HepG2 (cell line): ENCODE measurements around the gene PNO1.

Source experiments
- ATF3 ChIP-seq: sonication (generic); formaldehyde crosslinking; IDR thresholded peaks from 2 replicates; pipeline ENCODE4 v1.4.0; 2020; ENCODE audit warnings: missing genetic modification reagents
- CEBPB ChIP-seq: IDR thresholded peaks from 2 replicates; pipeline ENCODE4 v1.6.1; 2011; ENCODE audit warnings: low read depth, low read length, improper control_type of control experiment, borderline replicate concordance
- CTCF ChIP-seq: sonication (generic); formaldehyde crosslinking; IDR thresholded peaks from 2 replicates; pipeline ENCODE4 v1.5.0; 2020; ENCODE audit warnings: mild to moderate bottlenecking, missing genetic modification reagents, moderate library complexity
- DMAP1 ChIP-seq: IDR thresholded peaks from 2 replicates; pipeline ENCODE4 v1.6.1; 2016
- POLR2A ChIP-seq, 2 experiments: IDR thresholded peaks; 2 replicates each; pipeline ENCODE4 v1.6.1; 2011; ENCODE audit warnings: low read depth in 2 of 2, low read length in 2 of 2, mild to moderate bottlenecking in 1 of 2, moderate library complexity in 1 of 2; ENCODE audit not compliant: insufficient read depth in 1 of 2
- ZBTB40 ChIP-seq, 2 experiments: fragments of 450-650 bp in 1 of 2; sonication (generic) in 1 of 2; formaldehyde crosslinking in 1 of 2; IDR thresholded peaks; 2 replicates each; pipeline versions ENCODE4 v1.6.1 to v1.8.0; 2016 to 2022; ENCODE audit warnings: antibody characterized with exemption in 1 of 2, mild to moderate bottlenecking in 1 of 2, missing genetic modification reagents in 1 of 2

GRCh38 chr2:68196120-68196716 is 38.5 kb downstream of the PNO1 start:
- TF ChIP-seq ZBTB40 (IDR thresholded peaks at IDR 0.05) = no peak
- no peak for TF ChIP-seq ZBTB40 (CRISPR knock-in tag; IDR thresholded peaks at IDR 0.05)
- TF ChIP-seq POLR2A (IDR thresholded peaks at IDR 0.05; ENCODE audit: insufficient read depth in 1 of 2, low read depth in 2 of 2, low read length in 2 of 2) = no peak
- TF ChIP-seq CEBPB = no peak
- TF ChIP-seq DMAP1 (CRISPR knock-in tag) = no peak
- no peak for TF ChIP-seq CTCF
- no peak for TF ChIP-seq ATF3 (CRISPR knock-in tag)
